Nephron (organoid): ENCODE data around the gene KPNA5.

Experiments used
- H3K27ac Mint-ChIP-seq, 3 experiments: 2 replicates each; pipeline ENCODE4 v1.8.0; 2020; ENCODE audit warnings: mixed read lengths in 3 of 3, mild to moderate bottlenecking in 2 of 3, moderate library complexity in 1 of 3
- H3K27me3 Mint-ChIP-seq: 2 replicates; pipeline ENCODE4 v1.8.0; 2021; ENCODE audit warnings: low read depth, mild to moderate bottlenecking, moderate library complexity, mixed read lengths
- H3K36me3 Mint-ChIP-seq: 2 replicates; pipeline ENCODE4 v1.8.0; 2020; ENCODE audit warnings: low read depth, mixed read lengths
- H3K4me1 Mint-ChIP-seq: 2 replicates; pipeline ENCODE4 v1.8.0; 2020; ENCODE audit warnings: mixed read lengths
- H3K4me3 Mint-ChIP-seq, 3 experiments: 2 replicates each; pipeline ENCODE4 v1.8.0; 2020; ENCODE audit warnings: mild to moderate bottlenecking in 3 of 3, mixed read lengths in 3 of 3, moderate library complexity in 2 of 3
- H3K9me3 Mint-ChIP-seq: 2 replicates; pipeline ENCODE4 v1.8.0; 2020; ENCODE audit warnings: mixed read lengths
- CTCF ChIP-seq, 3 experiments: fragments of 200-600 bp; sonication (generic); IDR thresholded peaks; one replicate each; pipeline ENCODE4 v1.5.0; 2021; ENCODE audit warnings: antibody characterized with exemption in 3 of 3; ENCODE audit not compliant: unreplicated experiment in 3 of 3

The KPNA5 gene

DNA sequence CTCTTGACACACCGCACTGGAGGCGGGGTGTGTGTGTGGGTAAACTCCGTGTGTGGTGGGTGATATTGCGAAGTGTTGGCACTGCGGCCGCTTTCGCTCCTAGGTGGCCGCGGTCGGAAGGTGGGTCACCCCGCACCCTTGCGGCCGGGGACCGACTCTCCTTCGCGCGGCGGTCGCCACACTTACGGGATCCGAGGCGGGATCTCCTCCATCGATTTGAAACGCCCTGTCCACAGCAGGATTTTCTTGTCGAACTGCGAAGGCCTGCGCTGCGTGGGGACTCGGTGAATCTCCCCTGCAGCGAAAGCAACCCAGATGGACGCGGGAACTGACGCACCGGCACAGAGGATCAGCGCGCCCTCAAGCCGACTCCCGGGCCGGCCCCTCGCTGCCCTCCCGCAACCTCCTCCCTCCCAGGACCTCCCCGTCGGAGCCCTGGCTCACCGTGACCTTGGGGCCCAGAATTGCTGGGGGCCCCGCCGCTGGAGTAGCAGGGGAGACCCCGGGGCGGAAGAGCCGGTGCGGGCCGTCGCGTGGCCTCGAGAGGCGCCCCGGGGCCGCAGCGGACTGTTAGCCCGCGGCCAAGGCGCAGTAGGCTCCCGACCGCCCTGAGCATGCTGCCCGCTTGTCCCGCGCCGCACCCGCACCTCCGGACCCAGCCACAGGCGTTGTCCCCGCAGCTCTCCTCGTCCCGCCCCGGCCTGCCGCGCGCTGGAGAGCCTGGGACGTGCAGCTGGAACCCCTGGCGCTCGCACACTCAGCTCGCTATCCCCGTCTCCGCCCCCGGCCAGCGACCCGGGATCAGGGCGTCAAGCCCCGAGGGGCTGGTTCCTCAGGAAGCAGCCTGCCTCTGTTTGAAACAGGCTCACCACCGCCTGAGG lies 84.2 kb downstream of the KPNA5 start, which contains the start of gene FAM162B:
Gene FAM162B (minus strand): TSS at position 759 of the 881 bp plus-strand sequence. CDS start 143 bp downstream, at position 616.
- Mint-ChIP-seq H3K4me1 (peaks cover 17% of the 10 kb centered on the region), H3K4me3 (peak within 1 kb of the TSS; percentile 89 to 95 (median 90)), H3K9me3 (peaks cover 3% of the 10 kb centered on the region), H3K27ac (peak within 1 kb of the TSS in 2 of 3 experiments; percentile 17 to 28), H3K27me3 (peaks cover 61% of the 10 kb centered on the region), H3K36me3 (no peaks in the 10 kb centered on the region)
- TF ChIP-seq CTCF (IDR thresholded peaks at IDR 0.05; ENCODE audit: unreplicated experiment in 3 of 3), result no peak

- Mint-ChIP-seq H3K4me1 (peaks cover 17% of the 10 kb centered on the region), H3K36me3 (no peaks in the 10 kb centered on the region), H3K9me3 (peaks cover 3% of the 10 kb centered on the region), H3K4me3 (peak overlapping the region; percentile 89 to 95 (median 90)), H3K27ac (no peak overlapping the region), H3K27me3 (peaks cover 66% of the 10 kb centered on the region)
- no peak for TF ChIP-seq CTCF (IDR thresholded peaks at IDR 0.05; ENCODE audit: unreplicated experiment in 3 of 3)
These were observed 85.6 kb downstream of the KPNA5 start for GRCh38 chr6:116766506-116767176.

DNA sequence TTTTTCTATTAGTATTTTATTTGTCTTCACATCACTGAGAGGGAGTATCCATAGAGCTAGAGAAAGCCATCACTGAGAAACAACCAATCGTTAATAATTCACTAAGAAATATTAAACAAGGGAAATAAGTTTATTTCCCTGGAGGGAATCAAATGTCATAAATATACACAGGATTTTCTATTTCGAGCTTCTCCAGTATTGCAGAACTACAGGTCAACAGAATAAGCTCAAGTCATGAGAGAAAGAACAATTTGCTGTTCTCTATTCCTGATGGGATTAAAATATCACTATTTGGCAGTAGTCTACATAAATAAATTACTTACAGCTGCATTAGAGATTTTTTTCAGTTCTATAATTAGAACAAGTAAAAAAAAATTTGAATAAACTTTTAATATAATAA lies 86.7 kb downstream of the KPNA5 start:
- peaks cover 60% of the 10 kb centered on the region for H3K27me3 Mint-ChIP-seq
- H3K27ac Mint-ChIP-seq, result no peak overlapping the region
- TF ChIP-seq CTCF (IDR thresholded peaks at IDR 0.05; ENCODE audit: unreplicated experiment in 3 of 3), result no peak
- no peaks in the 10 kb centered on the region for H3K36me3 Mint-ChIP-seq
- peaks cover 17% of the 10 kb centered on the region for H3K4me1 Mint-ChIP-seq
- peak overlapping the region in 2 of 3 experiments; percentile 5 to 9 for H3K4me3 Mint-ChIP-seq
- H3K9me3 Mint-ChIP-seq, result peaks cover 3% of the 10 kb centered on the region

GRCh38 chr6:116772450-116772849 lies 91.4 kb downstream of the KPNA5 start:
- H3K36me3 Mint-ChIP-seq, result no peaks in the 10 kb centered on the region
- H3K9me3 Mint-ChIP-seq, result peaks cover 2% of the 10 kb centered on the region
- H3K27me3 Mint-ChIP-seq, result peaks cover 15% of the 10 kb centered on the region
- TF ChIP-seq CTCF (IDR thresholded peaks at IDR 0.05; ENCODE audit: unreplicated experiment in 3 of 3), result no peak
- no peak overlapping the region for H3K4me3 Mint-ChIP-seq
- peaks cover 3% of the 10 kb centered on the region for H3K4me1 Mint-ChIP-seq
- no peak overlapping the region for H3K27ac Mint-ChIP-seq

- no peak for TF ChIP-seq CTCF (IDR thresholded peaks at IDR 0.05; ENCODE audit: unreplicated experiment in 3 of 3)
- no peaks in the 10 kb centered on the region for H3K4me1 Mint-ChIP-seq
- H3K36me3 Mint-ChIP-seq, result no peaks in the 10 kb centered on the region
- peaks cover 11% of the 10 kb centered on the region for H3K27me3 Mint-ChIP-seq
- no peak overlapping the region for H3K27ac Mint-ChIP-seq
- no peak overlapping the region for H3K4me3 Mint-ChIP-seq
- H3K9me3 Mint-ChIP-seq, result peaks cover 2% of the 10 kb centered on the region
These were observed 92.9 kb downstream of the KPNA5 start for GRCh38 chr6:116773886-116774285.
